Measurements from ENCODE around the gene MYH7.
"Not testable (repeated sequence)": the region's sequence is repeated elsewhere in the genome, so short reads cannot be mapped to it uniquely, and the experiment has no call there.

The MYH7 gene

DNA sequence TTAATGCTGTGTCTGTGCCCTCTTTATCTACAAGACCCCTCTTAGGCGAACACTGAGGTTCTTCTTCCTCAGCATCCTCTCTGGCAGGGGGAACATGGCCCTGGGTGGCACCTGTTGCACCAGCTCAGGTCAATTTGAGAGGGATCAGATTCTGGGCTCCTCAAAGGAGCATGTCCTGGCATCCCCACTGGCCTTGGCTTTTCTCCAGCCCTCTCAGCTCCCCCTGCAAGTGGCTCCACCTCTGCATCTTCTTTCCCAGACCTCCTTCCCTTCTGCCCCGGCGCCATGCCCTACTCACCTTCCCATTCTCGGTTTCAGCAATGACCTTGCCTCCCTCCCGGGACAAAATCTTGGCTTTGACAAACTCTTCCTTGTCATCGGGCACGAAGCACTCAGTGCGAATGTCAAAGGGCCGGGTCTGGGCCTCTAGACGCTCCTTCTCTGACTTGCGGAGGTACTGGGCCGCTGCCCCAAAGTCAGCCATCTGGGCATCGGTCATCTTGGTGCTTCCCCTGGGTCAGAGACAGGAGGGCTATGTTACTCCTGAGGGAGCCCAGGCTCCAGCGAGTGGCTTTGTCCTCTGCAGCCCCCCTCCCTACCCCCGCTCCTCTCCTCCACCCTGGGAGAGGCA, 28.6 kb downstream of the MYH7 start:
- no peak for DNase-seq (ENCODE audit: low spot score)

DNA sequence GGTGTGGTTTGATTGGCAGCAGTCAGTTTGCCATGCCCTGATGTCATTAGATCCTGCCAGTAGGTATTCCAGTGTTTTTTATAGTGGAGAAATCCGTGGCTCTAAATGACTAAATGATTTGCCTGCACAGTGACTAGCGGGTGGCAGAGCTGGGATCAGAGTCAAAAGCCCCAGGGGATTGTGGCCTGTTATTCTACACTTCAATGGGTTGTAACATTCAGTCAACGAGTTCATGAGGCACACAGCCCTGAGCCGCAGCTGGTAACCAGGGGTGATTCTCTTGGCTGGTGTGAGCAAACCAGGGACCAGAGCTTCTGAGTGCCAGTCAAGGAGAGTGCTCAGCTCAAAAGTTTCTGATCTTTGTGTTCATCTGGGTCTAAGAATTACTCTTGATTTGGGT, 29.2 kb downstream of the MYH7 start:
- peak; percentile 38 for DNase-seq (ENCODE audit: low spot score)

DNA sequence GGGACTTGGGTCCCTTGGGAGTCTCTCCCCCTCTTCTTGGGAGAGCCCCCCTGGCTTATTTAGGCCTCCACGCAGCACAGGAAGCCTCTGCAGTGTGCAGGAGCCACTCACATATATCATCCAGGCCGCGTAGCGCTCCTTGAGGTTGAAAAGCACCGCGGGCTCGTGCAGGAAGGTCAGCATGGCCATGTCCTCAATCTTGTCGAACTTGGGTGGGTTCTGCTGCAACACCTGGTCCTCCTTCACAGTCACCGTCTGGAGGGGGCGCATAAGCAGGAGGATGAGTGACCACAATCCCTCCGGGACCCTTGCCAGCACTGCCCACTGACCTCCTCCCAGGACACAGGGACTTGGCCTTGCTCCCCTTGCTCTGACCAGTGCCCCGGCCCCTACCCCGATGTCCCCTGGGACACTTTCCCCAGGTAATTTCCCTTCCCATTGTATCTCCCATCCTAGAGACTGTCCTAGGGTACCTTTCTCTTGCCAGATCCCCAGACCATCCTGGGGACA, 29.9 kb downstream of the MYH7 start:
- no peak for DNase-seq (ENCODE audit: low spot score)

DNA sequence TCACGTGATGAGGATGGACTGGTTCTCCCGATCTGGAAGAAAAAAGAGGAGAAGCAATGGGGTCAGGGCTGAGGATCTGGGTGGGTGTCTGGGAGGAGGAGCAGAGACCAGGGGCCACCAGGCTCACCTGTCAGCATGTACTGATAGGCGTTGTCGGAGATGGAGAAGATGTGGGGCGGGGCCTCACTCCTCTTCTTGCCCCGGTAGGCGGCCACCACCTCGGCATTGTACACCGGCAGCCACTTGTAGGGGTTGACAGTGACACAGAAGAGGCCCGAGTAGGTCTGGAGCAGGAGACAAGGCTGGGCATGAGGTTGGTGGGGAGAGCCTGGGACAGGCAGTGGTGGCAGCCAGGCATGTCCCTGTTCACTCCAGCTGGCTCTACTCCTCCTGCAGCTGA, 30.4 kb downstream of the MYH7 start:
- DNase-seq (ENCODE audit: low spot score), result no peak

DNA sequence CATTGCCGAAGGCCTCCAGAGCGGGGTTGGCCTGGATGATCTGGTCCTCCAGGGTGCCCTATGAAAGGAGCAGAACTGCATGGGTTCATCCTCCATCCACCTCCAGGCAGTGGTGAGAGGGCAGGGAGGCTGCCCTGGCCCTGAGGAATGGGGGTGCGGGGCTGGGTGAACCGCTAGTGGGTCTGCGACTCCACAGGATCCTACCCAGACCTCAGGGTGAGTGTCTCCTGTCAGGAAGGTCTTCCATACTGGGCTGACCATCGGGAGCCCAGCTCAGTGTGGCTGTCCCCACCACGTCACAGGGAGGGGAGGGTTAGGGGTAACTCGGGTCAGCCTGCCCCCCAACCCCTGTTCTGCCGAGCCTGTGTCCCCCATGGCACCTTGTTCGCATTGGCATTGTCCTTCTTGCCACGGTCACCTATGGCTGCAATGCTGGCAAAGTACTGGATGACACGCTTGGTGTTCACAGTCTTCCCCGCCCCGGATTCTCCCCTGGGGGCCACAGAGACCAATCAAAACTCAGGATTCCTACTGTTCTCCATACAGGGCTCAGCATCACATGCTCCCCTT, 31.0 kb downstream of the MYH7 start:
- DNase-seq (ENCODE audit: low spot score), result no peak

DNA sequence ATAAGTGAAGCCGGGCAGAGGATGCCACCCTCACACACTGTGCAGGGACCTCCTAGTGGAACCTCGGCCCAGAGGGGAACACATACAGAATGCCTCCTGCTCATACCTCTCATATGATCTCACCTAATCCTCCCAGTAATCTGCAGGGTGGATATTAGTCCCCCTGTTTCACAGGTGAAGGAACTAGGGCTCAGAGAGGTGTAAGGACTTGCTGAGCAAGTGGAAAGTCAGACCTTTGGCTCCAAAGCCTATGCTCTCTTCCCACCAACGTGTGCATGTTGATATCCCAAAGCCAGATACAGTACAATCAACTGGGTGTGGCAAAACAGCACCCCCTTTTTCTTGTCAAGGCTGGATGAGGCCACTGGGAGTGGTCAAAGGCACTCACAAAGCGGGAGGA, 31.6 kb downstream of the MYH7 start:
- DNase-seq (ENCODE audit: low spot score), result no peak

DNA sequence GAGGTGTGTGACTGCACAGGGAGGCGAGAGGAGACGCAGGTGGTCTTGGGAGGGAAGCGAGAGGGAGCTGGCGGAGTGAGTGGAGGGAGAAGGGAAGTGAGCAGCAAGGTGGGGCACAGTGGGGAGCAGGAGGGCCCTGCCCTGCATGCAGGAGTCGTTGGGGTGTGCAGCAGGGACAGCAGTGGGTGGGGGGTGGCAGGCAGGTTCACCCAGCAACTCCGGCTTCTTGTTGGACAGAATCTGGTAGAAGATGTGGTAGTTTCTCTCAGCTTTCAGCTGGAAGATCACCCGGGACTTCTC, 32.4 kb downstream of the MYH7 start:
- no peak for DNase-seq (ENCODE audit: low spot score)

DNA sequence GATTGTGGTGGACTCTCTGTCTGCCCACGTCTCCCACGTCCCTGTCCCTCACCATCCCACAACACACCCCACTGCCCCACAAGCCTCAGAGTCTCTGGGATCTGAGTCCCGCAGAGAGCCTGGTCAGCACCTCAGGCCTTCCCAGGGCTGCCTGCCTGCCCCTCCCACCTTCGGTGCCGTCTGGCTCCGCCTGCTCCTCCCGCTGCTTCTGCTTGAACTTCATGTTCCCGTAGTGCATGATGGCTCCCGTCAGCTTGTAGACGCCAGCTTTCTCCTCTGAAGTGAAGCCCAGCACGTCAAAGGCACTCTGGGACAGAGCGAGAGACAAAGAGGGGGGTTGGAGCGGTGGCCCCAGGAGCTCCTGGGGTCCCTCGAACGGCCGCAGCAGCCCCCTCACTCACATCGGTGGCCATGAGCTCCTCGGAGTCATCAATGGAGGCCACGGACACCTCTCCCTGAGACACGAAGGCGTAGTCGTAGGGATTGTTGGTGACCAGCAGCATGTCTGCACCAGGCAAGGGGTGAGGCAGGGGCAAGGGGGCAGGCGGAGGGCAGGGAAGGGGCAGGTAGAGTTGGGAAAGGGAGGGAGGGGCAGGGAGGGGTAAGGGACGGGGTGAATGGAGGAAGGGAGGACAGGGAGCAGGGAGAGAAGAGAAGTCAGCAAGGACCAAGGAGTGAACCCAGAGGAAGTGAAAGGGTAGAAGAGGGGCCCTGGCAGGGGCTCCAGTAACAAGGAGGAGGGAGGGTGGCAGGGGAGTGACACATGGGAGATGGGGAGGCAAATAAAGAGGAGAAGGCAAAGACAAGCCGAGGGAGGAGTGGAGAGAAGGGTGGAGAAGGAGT, 32.9 kb downstream of the MYH7 start:
- DNase-seq (ENCODE audit: low spot score), result no peak

DNA sequence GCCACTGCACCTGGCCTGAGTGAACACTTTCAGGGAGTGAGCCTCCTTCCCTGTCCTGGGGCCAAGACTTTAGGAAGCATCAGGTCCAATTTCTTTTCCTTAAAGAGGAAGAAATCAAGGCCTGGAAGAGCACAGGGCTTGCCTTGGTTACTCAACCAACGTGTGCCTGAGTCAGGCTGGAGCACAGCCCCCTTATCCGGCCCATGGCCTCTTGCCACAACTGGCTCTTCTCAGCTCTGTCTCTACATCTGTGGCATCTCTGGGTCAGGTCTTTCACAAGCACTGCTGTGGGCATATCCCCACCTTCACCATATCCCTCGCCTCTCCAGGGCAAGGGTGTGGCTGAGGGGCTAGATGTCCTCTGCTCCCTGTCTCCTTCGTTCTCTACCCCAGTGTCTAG, 34.2 kb downstream of the MYH7 start:
- DNase-seq (ENCODE audit: low spot score), result no peak

DNA sequence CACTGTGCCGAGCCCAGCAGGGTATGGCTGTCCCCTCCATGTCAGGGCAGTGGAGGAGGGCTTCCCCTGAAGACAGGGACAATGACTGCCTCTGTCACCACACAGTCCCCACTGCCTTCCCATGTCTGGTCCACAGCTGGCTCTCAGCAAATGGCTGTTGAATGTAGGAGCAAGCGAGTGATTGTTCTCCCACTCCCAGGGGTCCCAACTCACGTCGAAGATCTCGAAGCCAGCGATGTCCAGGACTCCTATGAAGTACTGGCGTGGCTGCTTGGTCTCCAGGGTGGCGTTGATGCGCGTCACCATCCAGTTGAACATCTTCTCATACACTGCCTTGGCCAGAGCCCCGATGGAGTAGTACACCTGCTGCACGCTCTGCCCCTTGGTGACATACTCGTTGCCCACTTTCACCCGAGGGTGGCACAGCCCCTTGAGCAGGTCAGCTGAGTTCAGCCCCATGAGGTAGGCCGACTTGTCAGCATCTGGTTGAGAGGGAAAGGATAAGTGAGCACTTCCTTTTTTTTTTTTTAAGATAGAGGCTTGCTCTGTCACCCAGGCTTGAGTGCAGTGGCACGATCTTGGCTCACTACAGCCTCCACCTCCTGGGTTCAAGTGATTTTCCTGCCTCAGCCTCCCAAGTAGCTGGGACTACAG, 34.8 kb downstream of the MYH7 start:
- DNase-seq (ENCODE audit: low spot score), result not testable (repeated sequence)

DNA sequence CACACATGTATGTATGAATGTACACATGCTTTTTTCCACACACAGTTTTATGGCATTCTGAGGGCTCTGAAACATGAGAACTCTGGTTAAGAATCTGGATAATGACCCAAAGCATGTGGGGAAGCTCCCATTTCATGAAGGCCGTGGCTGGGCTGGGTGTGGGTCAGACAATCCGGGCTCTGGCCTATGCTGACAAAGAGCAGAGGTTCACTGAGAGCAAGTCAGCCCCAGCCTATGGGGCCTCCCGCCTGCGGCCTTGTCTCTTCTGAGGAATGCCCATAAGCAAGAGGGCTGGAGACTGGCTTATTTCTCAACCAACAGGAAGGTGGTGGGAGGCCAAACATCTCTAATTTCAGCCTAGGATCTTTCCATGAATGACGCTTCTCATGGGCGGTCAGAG, 35.9 kb downstream of the MYH7 start:
- DNase-seq (ENCODE audit: low spot score), result no peak

DNA sequence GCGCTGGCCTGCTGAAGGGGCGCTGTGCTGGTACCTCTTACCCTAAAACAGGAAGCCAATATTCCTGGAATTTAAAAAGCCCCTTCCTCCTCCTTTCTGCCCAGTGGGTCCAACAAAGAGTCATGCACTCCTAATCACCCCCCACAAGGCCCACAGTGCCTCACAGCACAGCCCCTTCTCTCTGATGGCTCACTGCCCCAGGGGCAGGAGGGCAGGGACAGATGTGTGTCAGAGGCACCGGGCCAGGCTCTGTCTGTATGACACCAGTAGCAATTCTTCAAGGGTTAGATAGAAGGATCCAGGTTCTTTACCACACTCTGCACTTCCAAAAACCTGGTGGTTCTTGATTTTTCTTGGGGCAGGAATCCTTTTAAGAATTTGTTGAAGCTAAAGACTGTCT, 36.3 kb downstream of the MYH7 start:
- DNase-seq (ENCODE audit: low spot score), result no peak

DNA sequence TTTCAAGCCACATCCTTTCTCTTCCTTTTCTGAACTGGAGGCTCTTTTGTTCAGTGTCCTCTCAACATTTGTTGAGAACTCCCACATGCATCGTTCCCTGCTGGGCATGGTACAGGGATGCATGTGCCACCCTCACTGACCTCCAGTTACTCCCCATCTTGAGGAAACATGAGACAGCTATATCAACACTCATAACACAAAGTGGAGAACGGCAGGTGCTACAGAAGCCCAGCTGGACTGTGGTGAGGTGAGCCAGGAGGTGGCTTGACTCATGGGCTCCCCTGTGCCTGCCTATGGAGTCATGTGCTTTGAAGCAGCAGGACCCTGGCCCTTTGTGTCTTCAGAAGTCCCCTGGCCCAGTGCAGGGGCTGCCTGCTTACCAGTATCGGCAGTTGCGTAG, 37.1 kb downstream of the MYH7 start:
- no peak for DNase-seq (ENCODE audit: low spot score)

DNA sequence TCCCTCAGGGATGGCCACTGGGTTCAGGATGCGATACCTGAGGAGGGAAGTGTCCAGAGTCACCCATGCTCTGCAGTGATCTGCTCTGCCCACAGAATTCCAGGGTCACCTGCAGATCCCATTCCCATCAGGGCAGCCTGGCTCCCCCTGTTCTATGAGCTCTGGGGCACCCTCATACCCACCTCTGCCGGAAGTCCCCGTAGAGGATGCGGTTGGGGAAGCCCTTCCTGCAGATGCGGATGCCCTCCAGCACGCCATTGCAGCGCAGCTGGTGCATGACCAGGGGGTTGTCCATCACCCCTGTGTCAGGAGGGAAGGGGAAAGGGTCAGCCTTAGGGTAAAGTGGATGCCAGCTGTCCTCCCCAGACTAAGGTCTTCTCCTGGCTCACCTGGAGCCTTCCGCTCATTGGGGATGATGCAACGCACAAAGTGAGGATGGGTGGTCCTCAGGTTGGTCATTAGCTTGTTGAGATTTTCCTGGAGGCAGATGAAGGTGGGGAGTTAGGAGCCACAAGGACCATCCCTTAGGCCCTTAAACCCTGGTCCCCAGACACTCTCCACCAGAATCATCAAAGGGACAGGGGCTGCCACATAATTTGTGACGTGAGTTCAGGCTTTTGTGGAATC, 38.6 kb downstream of the MYH7 start:
- no peak for DNase-seq (ENCODE audit: low spot score)

DNA sequence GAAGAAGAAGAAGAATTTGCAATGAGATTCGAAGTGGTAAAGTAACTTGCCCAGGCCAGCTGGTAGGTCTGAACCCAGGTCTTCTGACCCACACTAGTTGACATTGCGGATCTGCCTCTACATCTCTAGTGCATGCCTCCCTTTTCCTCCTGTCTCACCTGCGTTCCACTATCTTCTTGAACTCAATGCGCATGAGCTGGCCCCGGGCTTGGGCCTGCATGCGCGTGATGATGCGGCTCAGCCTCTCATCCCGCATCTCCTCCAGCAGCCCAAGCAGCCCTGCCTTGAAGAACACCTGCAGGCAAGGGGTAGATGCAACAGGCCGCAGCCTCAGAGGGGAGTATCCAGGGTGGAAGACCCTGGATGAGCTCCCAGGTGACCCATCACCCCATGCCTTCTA, 39.3 kb downstream of the MYH7 start:
- DNase-seq (ENCODE audit: low spot score), result no peak

DNA sequence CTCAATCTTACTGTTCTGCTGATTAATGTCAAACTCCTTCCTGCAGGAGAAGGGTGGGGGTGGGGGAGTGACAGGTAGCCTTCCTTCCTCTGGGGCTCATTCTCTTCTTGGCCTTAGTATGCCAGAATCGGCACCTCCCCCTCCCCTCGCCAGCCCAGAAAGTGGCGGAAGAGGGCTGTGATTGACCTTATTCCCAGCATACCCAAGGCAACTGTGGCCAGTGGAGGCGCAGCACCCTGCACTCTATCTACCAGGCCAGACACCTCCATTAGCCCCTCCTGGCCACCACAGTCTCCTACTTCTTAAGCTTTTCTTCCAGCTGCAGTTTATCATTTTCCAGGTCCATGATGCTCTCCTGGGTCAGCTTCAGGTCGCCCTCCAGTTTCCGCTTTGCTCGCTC, 42.8 kb downstream of the MYH7 start:
- DNase-seq (ENCODE audit: low spot score), result no peak

DNA sequence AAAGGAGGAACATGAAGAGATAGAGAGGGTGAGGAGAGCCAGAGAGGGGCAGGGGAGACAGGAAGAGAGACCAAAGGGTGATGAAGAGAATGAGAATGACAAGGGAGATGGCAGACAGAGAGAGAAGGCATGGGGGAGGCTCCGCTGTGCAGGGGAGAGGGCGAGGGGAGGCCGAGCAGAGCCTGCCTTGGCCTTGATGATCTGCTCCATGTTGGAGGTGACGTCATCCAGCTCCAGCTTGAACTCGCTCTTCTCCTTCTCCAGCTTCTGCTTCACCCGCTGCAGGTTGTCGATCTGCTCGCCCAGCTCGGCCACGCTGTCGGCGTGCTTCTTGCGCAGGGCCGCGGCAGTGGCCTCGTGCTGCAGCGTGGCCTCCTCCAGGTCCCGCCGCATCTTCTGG, 45.6 kb downstream of the MYH7 start:
- DNase-seq (ENCODE audit: low spot score), result not testable (repeated sequence)

DNA sequence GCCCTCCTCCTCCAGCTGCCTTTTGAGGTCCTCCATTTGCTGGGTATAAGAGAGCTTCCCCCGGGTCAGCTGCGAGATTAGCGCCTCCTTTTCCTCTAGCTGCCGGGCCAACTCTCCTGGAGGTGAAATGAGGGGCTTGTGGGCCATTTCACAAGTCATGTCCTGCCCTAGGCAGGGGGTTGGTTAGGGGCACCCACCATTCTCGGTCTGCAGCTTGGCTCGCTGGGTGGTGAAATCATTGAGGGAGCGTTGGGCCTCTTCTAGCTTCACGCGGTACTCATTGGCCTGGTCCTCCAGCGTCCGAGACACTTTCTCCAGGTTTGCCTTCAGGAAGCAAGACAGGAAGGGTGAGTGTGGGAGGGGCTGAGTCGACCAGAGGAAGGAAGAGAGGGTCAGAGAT, 46.1 kb downstream of the MYH7 start:
- no peak for DNase-seq (ENCODE audit: low spot score)

DNA sequence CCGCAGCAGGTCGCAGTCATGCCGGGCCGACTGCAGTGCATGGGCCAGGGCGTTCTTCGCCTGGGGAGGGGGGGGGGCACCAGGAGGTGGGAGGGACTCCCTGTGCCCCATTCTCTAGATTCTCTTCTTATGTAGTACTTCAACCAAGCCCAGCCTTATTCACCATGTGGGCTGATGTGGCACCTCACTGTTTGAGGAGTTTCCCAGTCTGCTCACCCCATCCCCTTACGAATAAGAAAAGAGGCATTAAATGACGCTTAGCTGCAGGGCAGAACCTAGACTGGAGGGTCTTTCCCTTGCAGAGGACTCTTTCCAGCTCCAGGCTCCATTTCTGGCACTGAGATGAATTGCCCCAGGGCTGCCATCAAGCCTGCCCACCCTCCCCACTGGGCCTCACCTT, 46.5 kb downstream of the MYH7 start:
- DNase-seq (ENCODE audit: low spot score), result no peak

DNA sequence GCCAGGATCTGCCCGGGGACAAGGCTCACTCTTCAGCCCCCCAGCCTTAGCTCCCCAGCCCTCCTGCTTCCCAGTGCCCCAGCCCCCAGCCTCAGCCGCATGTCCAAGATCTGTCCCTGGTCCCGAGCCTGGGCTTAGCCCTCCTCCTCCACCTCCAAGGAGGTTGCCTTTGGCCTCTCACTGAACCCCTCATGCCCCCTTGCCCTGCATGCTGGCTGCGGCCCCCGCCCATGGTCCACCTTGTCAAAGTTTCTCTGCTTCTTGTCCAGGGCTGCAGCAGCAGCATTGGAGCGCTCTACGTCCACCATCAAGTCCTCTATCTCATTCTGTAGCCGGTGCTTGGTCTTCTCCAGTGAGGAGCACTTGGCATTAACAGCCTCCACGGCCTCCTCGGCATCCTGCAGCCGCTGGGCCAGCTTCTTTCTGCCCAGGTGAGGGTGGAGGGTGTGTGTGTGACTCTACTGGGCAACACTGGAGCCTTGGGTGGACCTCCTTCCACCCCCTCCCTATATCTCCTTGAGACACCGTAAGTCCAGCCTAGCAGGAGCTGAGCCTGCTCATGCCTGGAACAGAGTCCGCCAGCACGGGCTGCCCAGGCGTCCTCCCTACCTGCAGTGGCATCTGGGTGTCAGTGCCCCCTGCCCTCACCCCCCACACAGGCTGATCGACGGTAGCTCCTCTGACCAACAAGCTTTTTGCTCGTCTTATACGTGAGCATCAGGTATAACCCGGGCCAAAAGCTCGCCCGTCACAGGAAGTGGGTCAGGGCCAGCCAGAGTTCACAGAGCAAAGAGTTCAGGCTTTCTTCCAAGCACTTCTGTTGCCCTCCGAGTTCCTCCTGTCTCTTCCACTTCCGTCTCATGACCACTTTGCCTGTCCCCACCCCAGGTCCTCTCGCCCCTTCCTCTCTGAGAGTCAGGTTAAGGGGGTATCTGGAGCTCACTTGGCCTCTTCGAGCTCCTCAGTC, 47.3 kb downstream of the MYH7 start:
- no peak for DNase-seq (ENCODE audit: low spot score)

DNA sequence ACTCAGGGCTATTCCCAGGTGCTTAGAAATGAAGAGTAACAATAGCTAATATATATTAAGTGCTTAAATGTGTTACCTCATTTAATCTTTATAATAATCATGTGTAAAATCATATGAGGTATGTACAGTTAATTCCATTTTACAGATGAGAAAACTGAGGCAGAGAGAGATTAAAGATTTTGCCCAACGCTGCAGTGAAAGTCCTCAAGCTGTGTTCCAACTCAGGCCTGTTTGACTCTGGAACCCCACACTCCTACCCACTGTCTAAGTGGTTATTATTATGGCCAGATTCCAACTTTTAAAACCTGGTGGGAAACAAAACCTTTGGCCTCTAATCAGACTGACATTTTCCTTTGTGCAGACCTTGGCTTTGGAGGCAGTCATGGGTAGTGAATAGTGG, 48.5 kb downstream of the MYH7 start:
- no peak for DNase-seq (ENCODE audit: low spot score)
